Omental fat pad (tissue), 4 donors: Measurements from ENCODE around the gene CYP24A1. TPM values are rescaled to one million over a fixed set of nuclear protein-coding genes. Genes with fewer than 3 reads are reported as not detected.

Experiments used
- ATAC-seq: fragments of 150-250 bp; one replicate; pipeline ENCODE4 v1.9.1; 2016; ENCODE audit warnings: mild to moderate bottlenecking, moderate library complexity; ENCODE audit not compliant: low FRiP score
- DNase-seq: peaks from one replicate; pipeline ENCODE4 v3.0.0-alpha.2; 2019; ENCODE audit warnings: low spot score
- total RNA-seq, 4 donors: library from RNA; depleted of rRNA; stranded (reverse); fragments of >200 nt; gene quantifications; one replicate each; pipeline ENCODE4 v1.1.0, GENCODE V29; 2016
- TF ChIP-seq, protein P1 (sequence below), 3 donors: fragments of 450-650 bp; IDR thresholded peaks; one replicate each; pipeline ENCODE4 v1.5.1; 2016 to 2017; ENCODE audit warnings: antibody characterized with exemption in 3 of 3, mild to moderate bottlenecking in 3 of 3, moderate library complexity in 2 of 3

The CYP24A1 gene
- total RNA-seq, 4 donors from 2014 or later: 0.12 TPM; not detected in 3

DNA sequence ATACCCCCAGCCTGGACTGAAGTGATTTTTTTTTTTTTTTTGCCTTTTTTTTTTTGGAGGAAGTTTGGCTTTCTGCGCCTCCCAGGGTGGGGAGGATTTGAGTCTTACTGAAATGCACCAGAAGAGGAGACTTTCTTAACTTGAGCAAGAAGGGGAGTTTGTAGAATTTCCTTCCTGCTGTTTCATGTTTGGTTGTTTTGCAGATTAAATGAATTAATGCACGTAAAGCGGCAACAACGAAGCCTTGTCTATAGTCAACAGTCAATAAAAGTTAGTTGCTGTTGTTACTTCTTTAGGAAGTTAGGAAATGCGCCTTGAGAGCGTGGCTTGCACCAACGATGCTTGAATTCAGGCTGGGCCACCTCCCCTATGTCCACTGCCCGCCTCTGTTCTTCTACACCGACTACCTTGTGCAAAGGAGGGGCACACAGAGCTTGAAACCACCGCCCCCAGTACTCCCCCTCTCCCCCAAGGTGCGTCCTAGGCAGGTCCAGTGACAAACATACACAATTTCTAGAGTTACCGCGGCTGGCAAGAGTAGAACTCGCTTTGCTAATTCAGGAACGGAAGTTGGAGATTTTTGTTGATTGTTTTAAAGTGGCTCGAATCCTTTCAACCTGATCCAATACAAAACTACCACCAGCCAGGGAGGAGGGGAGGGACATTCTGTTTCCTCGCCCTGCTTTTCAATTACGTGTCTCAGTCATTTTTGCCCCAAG, 830 bp upstream of the CYP24A1 start:
- TF ChIP-seq, protein P1, sequence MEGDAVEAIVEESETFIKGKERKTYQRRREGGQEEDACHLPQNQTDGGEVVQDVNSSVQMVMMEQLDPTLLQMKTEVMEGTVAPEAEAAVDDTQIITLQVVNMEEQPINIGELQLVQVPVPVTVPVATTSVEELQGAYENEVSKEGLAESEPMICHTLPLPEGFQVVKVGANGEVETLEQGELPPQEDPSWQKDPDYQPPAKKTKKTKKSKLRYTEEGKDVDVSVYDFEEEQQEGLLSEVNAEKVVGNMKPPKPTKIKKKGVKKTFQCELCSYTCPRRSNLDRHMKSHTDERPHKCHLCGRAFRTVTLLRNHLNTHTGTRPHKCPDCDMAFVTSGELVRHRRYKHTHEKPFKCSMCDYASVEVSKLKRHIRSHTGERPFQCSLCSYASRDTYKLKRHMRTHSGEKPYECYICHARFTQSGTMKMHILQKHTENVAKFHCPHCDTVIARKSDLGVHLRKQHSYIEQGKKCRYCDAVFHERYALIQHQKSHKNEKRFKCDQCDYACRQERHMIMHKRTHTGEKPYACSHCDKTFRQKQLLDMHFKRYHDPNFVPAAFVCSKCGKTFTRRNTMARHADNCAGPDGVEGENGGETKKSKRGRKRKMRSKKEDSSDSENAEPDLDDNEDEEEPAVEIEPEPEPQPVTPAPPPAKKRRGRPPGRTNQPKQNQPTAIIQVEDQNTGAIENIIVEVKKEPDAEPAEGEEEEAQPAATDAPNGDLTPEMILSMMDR (IDR thresholded peaks at IDR 0.05): no peak
- no peak for ATAC-seq
- DNase-seq: no peak

GRCh38 chr20:54172856-54173652, 732 bp downstream of the CYP24A1 start:
- ATAC-seq: no peak
- no peak for DNase-seq
- TF ChIP-seq, protein P1 (IDR thresholded peaks at IDR 0.05): no peak

- ATAC-seq (no peak), DNase-seq (no peak)
- TF ChIP-seq, protein P1 (IDR thresholded peaks at IDR 0.05): no peak
Observed at GRCh38 chr20:54172532-54172855, 1.3 kb downstream of the CYP24A1 start.

DNA sequence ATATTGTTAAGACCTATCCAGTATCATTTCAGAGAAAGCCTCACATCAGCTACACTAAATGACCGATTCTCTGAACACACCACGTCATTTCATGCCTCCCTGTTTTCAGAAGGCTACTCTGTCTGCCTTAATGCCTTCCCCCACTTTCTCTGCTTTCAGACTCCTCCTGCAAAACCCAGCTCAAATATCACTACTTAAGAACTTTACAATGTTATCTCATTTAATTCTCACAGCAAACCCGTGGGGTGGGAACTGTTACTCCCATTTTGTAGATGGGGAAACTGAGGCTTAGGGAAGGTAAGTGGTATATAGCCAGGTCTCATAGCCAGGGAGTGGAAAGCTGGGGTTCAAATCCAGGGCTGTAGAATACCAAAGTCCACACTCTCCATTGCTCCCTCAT, 2.8 kb downstream of the CYP24A1 start:
- TF ChIP-seq, protein P1 (IDR thresholded peaks at IDR 0.05): no peak
- ATAC-seq: no peak
- DNase-seq: no peak

DNA sequence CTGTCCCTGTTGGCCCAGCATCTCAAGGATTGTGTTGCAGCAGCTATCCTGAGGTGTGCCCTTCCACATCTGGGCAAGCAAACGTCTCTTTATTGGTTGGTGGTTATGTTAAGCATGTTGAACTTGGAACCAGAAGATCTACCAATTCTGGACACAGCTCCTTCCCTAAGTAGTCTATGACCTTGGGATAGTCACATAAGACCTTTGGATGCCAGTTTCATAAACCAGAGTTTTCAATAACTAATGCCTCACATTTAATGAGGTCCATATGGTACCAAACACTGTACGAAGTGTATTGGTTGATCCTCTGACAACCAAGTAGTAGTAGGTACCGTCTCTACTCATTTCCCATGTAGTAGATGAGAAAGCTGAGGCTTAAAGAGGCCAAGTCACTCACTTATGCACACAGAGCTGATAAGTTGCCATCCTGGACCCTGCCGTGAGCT, 3.7 kb downstream of the CYP24A1 start:
- DNase-seq (no peak), ATAC-seq (no peak)
- TF ChIP-seq, protein P1 (IDR thresholded peaks at IDR 0.05): no peak

- ATAC-seq (no peak), DNase-seq (no peak)
- TF ChIP-seq, protein P1 (IDR thresholded peaks at IDR 0.05): no peak
Observed at GRCh38 chr20:54168961-54169862, 4.6 kb downstream of the CYP24A1 start.
